Endothelial cell of umbilical vein (primary cell): ENCODE data around the gene AKAP6.

Experiments
- CTCF ChIP-seq, 2 donors: IDR thresholded peaks; 1 replicate in 1 of 2; 2 replicates in 1 of 2; pipeline ENCODE4 v1.5.1; 2011; ENCODE audit warnings: low read length in 2 of 2, mild to moderate bottlenecking in 2 of 2, moderate library complexity in 2 of 2, control low read depth in 1 of 2, inconsistent platforms in 1 of 2, low read depth in 1 of 2; ENCODE audit not compliant: insufficient read depth in 1 of 2; ENCODE audit errors: extremely low read depth in 1 of 2
- EZH2 ChIP-seq: IDR thresholded peaks from 2 replicates; pipeline ENCODE4 v1.6.1; 2012; ENCODE audit warnings: borderline replicate concordance, low read depth, mild to moderate bottlenecking, moderate library complexity, low read length, inconsistent platforms; ENCODE audit not compliant: severe bottlenecking
- FOS ChIP-seq: IDR thresholded peaks from 2 replicates; pipeline ENCODE4 v1.6.1; 2011; ENCODE audit warnings: mild to moderate bottlenecking, low read length, moderate library complexity, borderline replicate concordance; ENCODE audit not compliant: insufficient read depth
- JUN ChIP-seq: IDR thresholded peaks from 2 replicates; pipeline ENCODE4 v1.6.1; 2011; ENCODE audit warnings: borderline replicate concordance, low read depth; ENCODE audit not compliant: insufficient read length, insufficient read depth
- MAX ChIP-seq: IDR thresholded peaks from 2 replicates; pipeline ENCODE4 v1.6.1; 2011; ENCODE audit not compliant: insufficient read depth, insufficient read length
- MYC ChIP-seq: IDR thresholded peaks from one replicate; pipeline ENCODE4 v1.6.1; 2011; ENCODE audit warnings: mild to moderate bottlenecking, low read depth, low read length
- POLR2A ChIP-seq: IDR thresholded peaks from 2 replicates; pipeline ENCODE4 v1.6.1; 2012; ENCODE audit warnings: low read depth, mild to moderate bottlenecking, control low read depth, low read length
- POLR2AphosphoS5 ChIP-seq: IDR thresholded peaks from 2 replicates; pipeline ENCODE4 v1.6.1; 2012; ENCODE audit warnings: low read depth, mild to moderate bottlenecking, control low read depth, low read length, moderate library complexity; ENCODE audit not compliant: insufficient read depth

- TF ChIP-seq EZH2: no peak
- no peak for TF ChIP-seq CTCF (IDR thresholded peaks at IDR 0.05; ENCODE audit: extremely low read depth in 1 of 2, insufficient read depth in 1 of 2, low read depth in 1 of 2, low read length in 2 of 2)
- no peak for TF ChIP-seq JUN
- no peak for TF ChIP-seq POLR2AphosphoS5
- TF ChIP-seq POLR2A: no peak
- no peak for TF ChIP-seq MYC
- TF ChIP-seq MAX: no peak
- TF ChIP-seq FOS: no peak
Measured at GRCh38 chr14:32620303-32620702, 291.2 kb downstream of the AKAP6 start.
